Measurements from ENCODE around the gene MRPL17. TPM values are rescaled to one million over a fixed set of nuclear protein-coding genes. Genes with fewer than 3 reads are reported as not detected.

The MRPL17 gene
- total and polyA plus RNA-seq, 2 donors (not counting 1 experiment from before 2014, with no cell fraction given) = 44.4 to 53.2 TPM

GRCh38 chr11:6635082-6635932 lies 47.8 kb downstream of the MRPL17 start:
- peak in 1 of 2 donors; percentile 82 for DNase-seq (ENCODE audit: low read depth in 2 of 2)
- no peak overlapping the region for H3K4me3 ChIP-seq (replicated peaks in 1 of 4; ENCODE audit: control extremely low read depth in 1 of 4, insufficient read depth in 1 of 4, low read depth in 3 of 4, low read length in 4 of 4)
- H4K20me1 ChIP-seq (ENCODE audit: control insufficient read depth, extremely low read depth, insufficient read depth, low read length) = no peaks in the 10 kb centered on the region
- H3K79me2 ChIP-seq (ENCODE audit: control insufficient read depth, insufficient read depth, low read length) = no peaks in the 10 kb centered on the region
- H3K9me3 ChIP-seq (ENCODE audit: control insufficient read depth, insufficient read depth, low read depth, low read length) = no peaks in the 10 kb centered on the region
- H3K27ac ChIP-seq (ENCODE audit: insufficient read depth, low read length) = peak overlapping the region; percentile 7
- H3K9ac ChIP-seq (ENCODE audit: insufficient read depth, low read length) = no peak overlapping the region
- H3K4me1 ChIP-seq (ENCODE audit: control insufficient read depth, extremely low read depth, insufficient read depth, low read length) = peaks cover 12% of the 10 kb centered on the region
- no peak overlapping the region for H2AFZ ChIP-seq (ENCODE audit: low read length)
- H3K36me3 ChIP-seq (ENCODE audit: control insufficient read depth, insufficient read depth, low read length) = no peaks in the 10 kb centered on the region
- H3K27me3 ChIP-seq (ENCODE audit: control insufficient read depth, insufficient read depth, low read length) = no peaks in the 10 kb centered on the region
- no peak overlapping the region for H3K4me2 ChIP-seq (ENCODE audit: extremely low read depth, insufficient read depth, low read length)
- TF ChIP-seq EZH2 (IDR thresholded peaks at IDR 0.05; ENCODE audit: low read length, missing control alignments) = no peak
- no peak for TF ChIP-seq CTCF (conservative IDR thresholded peaks at IDR 0.05 in 1 of 2, IDR thresholded peaks at IDR 0.05 in 1 of 2; ENCODE audit: low read depth in 1 of 2, low read length in 2 of 2)

GRCh38 chr11:6634534-6634933 lies 48.6 kb downstream of the MRPL17 start:
- Histone ChIP-seq H3K9me3 (ENCODE audit: control insufficient read depth, insufficient read depth, low read depth, low read length) (no peaks in the 10 kb centered on the region), H4K20me1 (ENCODE audit: control insufficient read depth, extremely low read depth, insufficient read depth, low read length) (no peaks in the 10 kb centered on the region), H3K36me3 (ENCODE audit: control insufficient read depth, insufficient read depth, low read length) (no peaks in the 10 kb centered on the region), H3K4me2 (ENCODE audit: extremely low read depth, insufficient read depth, low read length) (no peak overlapping the region), H3K27ac (ENCODE audit: insufficient read depth, low read length) (no peak overlapping the region), H3K79me2 (ENCODE audit: control insufficient read depth, insufficient read depth, low read length) (no peaks in the 10 kb centered on the region), H3K27me3 (ENCODE audit: control insufficient read depth, insufficient read depth, low read length) (no peaks in the 10 kb centered on the region), H3K4me1 (ENCODE audit: control insufficient read depth, extremely low read depth, insufficient read depth, low read length) (peaks cover 12% of the 10 kb centered on the region), H2AFZ (ENCODE audit: low read length) (no peak overlapping the region), H3K4me3 (replicated peaks in 1 of 4; ENCODE audit: control extremely low read depth in 1 of 4, insufficient read depth in 1 of 4, low read depth in 3 of 4, low read length in 4 of 4) (no peak overlapping the region), H3K9ac (ENCODE audit: insufficient read depth, low read length) (no peak overlapping the region)
- no peak for DNase-seq (ENCODE audit: low read depth in 2 of 2)
- TF ChIP-seq CTCF (conservative IDR thresholded peaks at IDR 0.05 in 1 of 2, IDR thresholded peaks at IDR 0.05 in 1 of 2; ENCODE audit: low read depth in 1 of 2, low read length in 2 of 2) (no peak), EZH2 (IDR thresholded peaks at IDR 0.05; ENCODE audit: low read length, missing control alignments) (no peak)

GRCh38 chr11:6633422-6634408 lies 49.4 kb downstream of the MRPL17 start:
- no peak overlapping the region for H3K4me3 ChIP-seq (replicated peaks in 1 of 4; ENCODE audit: control extremely low read depth in 1 of 4, insufficient read depth in 1 of 4, low read depth in 3 of 4, low read length in 4 of 4)
- peaks cover 12% of the 10 kb centered on the region for H3K4me1 ChIP-seq (ENCODE audit: control insufficient read depth, extremely low read depth, insufficient read depth, low read length)
- H3K79me2 ChIP-seq (ENCODE audit: control insufficient read depth, insufficient read depth, low read length) = no peaks in the 10 kb centered on the region
- H2AFZ ChIP-seq (ENCODE audit: low read length) = no peak overlapping the region
- no peak overlapping the region for H3K27ac ChIP-seq (ENCODE audit: insufficient read depth, low read length)
- no peak overlapping the region for H3K4me2 ChIP-seq (ENCODE audit: extremely low read depth, insufficient read depth, low read length)
- H4K20me1 ChIP-seq (ENCODE audit: control insufficient read depth, extremely low read depth, insufficient read depth, low read length) = no peaks in the 10 kb centered on the region
- TF ChIP-seq EZH2 (IDR thresholded peaks at IDR 0.05; ENCODE audit: low read length, missing control alignments) (no peak), CTCF (conservative IDR thresholded peaks at IDR 0.05 in 1 of 2, IDR thresholded peaks at IDR 0.05 in 1 of 2; ENCODE audit: low read depth in 1 of 2, low read length in 2 of 2) (no peak)
- H3K36me3 ChIP-seq (ENCODE audit: control insufficient read depth, insufficient read depth, low read length) = no peaks in the 10 kb centered on the region
- no peaks in the 10 kb centered on the region for H3K27me3 ChIP-seq (ENCODE audit: control insufficient read depth, insufficient read depth, low read length)
- no peak for DNase-seq (ENCODE audit: low read depth in 2 of 2)
- H3K9me3 ChIP-seq (ENCODE audit: control insufficient read depth, insufficient read depth, low read depth, low read length) = no peaks in the 10 kb centered on the region
- no peak overlapping the region for H3K9ac ChIP-seq (ENCODE audit: insufficient read depth, low read length)

All from fibroblast of lung (primary cell).